Keratinocyte (primary cell): ENCODE data around the gene ZNF787. TPM values are rescaled to one million over a fixed set of nuclear protein-coding genes. Genes with fewer than 3 reads are reported as not detected.

ENCODE experiments used
- DNase-seq: peaks from one replicate; pipeline ENCODE4 v3.0.0-alpha.2; 2011; ENCODE audit warnings: low read depth, missing footprints, low spot score
- FAIRE-seq: peaks from 2 replicates; lab custom pipeline; 2011; peaks lifted over from hg19 to GRCh38; lab: Jason Lieb, UNC
- H2AFZ ChIP-seq: 2 replicates; pipeline ENCODE4 v1.6.0; 2012; ENCODE audit warnings: low read length, control low read depth, inconsistent platforms; ENCODE audit not compliant: control insufficient read depth
- H3K27ac ChIP-seq: 2 replicates; pipeline ENCODE4 v1.5.1; 2011; ENCODE audit warnings: low read length; ENCODE audit not compliant: control insufficient read depth, insufficient read depth
- H3K27me3 ChIP-seq: 3 replicates; pipeline ENCODE4 v1.6.0; 2011; ENCODE audit warnings: low read length; ENCODE audit not compliant: control insufficient read depth, insufficient read depth; ENCODE audit errors: extremely low read depth
- H3K36me3 ChIP-seq, 2 experiments: 2 replicates in 1 of 2; 3 replicates in 1 of 2; pipeline ENCODE4 v1.5.1; 2011; ENCODE audit warnings: low read length in 2 of 2, mild to moderate bottlenecking in 1 of 2; ENCODE audit not compliant: control insufficient read depth in 2 of 2, insufficient read depth in 2 of 2; ENCODE audit errors: extremely low read depth in 1 of 2
- H3K4me1 ChIP-seq: 3 replicates; pipeline ENCODE4 v1.5.1; 2011; ENCODE audit warnings: low read length; ENCODE audit not compliant: control insufficient read depth, insufficient read depth; ENCODE audit errors: extremely low read depth
- H3K4me2 ChIP-seq: 3 replicates; pipeline ENCODE4 v1.6.0; 2011; ENCODE audit warnings: low read depth, low read length; ENCODE audit not compliant: control insufficient read depth, insufficient read depth; ENCODE audit errors: extremely low read depth
- H3K4me3 ChIP-seq, 3 experiments: fragments of 200-600 bp in 1 of 3; sonication (generic) in 1 of 3; 2 replicates in 2 of 3; 3 replicates in 1 of 3; pipeline ENCODE4 v1.5.1; 2011 to 2016; ENCODE audit warnings: low read length in 3 of 3, mild to moderate bottlenecking in 3 of 3, control low read depth in 2 of 3, inconsistent platforms in 1 of 3, low read depth in 1 of 3, mixed read lengths in 1 of 3, mixed run types in 1 of 3, moderate library complexity in 1 of 3; ENCODE audit not compliant: control insufficient read depth in 2 of 3, insufficient read depth in 2 of 3; ENCODE audit errors: extremely low read depth in 1 of 3
- H3K79me2 ChIP-seq: 2 replicates; pipeline ENCODE4 v1.6.0; 2012; ENCODE audit warnings: low read length; ENCODE audit not compliant: control insufficient read depth, insufficient read depth
- H3K9ac ChIP-seq: 3 replicates; pipeline ENCODE4 v1.6.0; 2011; ENCODE audit warnings: low read length; ENCODE audit not compliant: control insufficient read depth, insufficient read depth; ENCODE audit errors: extremely low read depth
- H3K9me1 ChIP-seq: 3 replicates; pipeline ENCODE4 v1.6.0; 2011; ENCODE audit warnings: low read length; ENCODE audit not compliant: control insufficient read depth, insufficient read depth; ENCODE audit errors: extremely low read depth
- H3K9me3 ChIP-seq: 2 replicates; pipeline ENCODE4 v1.5.1; 2012; ENCODE audit warnings: low read depth, low read length; ENCODE audit not compliant: control insufficient read depth
- H4K20me1 ChIP-seq: 3 replicates; pipeline ENCODE4 v1.6.0; 2011; ENCODE audit warnings: low read length; ENCODE audit not compliant: control insufficient read depth, insufficient read depth; ENCODE audit errors: extremely low read depth
- EZH2 ChIP-seq: IDR thresholded peaks from one replicate; pipeline ENCODE4 v1.6.1; 2012; ENCODE audit warnings: inconsistent platforms, mild to moderate bottlenecking, low read length, moderate library complexity
- dilution Hi-C: fragments of 300-500 bp; cut with MboI; formaldehyde crosslinking; loops from one replicate; pipeline ENCODE4 v1.7.0; 2020; ENCODE audit warnings: low sequenced_read_pairs; ENCODE audit not compliant: extremely low pct_ligation_motif_present
- polyA plus RNA-seq, 5 experiments: library from polyadenylated mRNA; depleted of rRNA in 3 of 5; stranded (reverse) in 3 of 5; stranded (forward) in 1 of 5; unstranded in 1 of 5; fragments of >200 nt; gene quantifications; 1 replicate in 1 of 5; 2 replicates in 3 of 5; 3 replicates in 1 of 5; pipeline versions ENCODE4 v1.2.1 to v1.2.3, GENCODE V29; 2011 to 2012; ENCODE audit warnings: missing spikeins in 2 of 5, low read depth in 1 of 5, low replicate concordance in 1 of 5
- TF ChIP-seq, protein P1 (sequence below), 3 experiments: IDR thresholded peaks in 1 of 3; conservative IDR thresholded peaks in 1 of 3; optimal IDR thresholded peaks in 1 of 3; 2 replicates in 2 of 3; 3 replicates in 1 of 3; pipeline versions ENCODE3 to v1.5.1; 2011; ENCODE audit warnings: low read length in 3 of 3, mild to moderate bottlenecking in 3 of 3, moderate library complexity in 2 of 3, control low read depth in 1 of 3, inconsistent platforms in 1 of 3; ENCODE audit not compliant: insufficient read depth in 2 of 3; ENCODE audit errors: extremely low read depth in 1 of 3

The ZNF787 gene
- polyA plus RNA-seq, 1 donor (not counting 4 experiments of a cell fraction or from before 2014, with no cell fraction given), result 5.6 TPM

DNA sequence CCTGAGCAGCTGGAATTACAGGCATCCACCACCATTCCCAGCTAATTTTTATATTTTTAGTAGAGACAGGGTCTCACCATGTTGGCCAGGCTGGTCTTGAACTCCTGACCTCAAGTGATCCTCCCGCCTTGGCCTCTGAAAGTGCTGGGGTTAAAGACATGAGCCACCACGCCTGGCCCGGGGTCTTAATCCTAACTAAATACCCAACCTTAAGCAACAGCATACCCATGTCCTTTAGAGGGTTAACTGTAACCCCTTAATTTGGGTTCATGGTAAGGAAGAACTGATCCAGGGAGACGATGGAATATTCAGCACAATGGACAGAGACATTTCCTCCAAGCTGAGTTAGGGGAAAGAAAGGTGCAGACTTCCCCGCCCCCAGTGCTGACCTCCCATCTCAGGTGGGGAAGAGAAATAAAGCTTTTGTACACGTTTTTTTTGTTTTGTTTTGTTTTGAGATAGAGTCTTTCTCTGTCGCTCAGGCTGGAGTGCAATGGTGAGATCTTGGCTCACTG is 46.0 kb upstream of the ZNF787 start:
- dilution Hi-C loops, result no loop called here
- TF ChIP-seq, protein P1, sequence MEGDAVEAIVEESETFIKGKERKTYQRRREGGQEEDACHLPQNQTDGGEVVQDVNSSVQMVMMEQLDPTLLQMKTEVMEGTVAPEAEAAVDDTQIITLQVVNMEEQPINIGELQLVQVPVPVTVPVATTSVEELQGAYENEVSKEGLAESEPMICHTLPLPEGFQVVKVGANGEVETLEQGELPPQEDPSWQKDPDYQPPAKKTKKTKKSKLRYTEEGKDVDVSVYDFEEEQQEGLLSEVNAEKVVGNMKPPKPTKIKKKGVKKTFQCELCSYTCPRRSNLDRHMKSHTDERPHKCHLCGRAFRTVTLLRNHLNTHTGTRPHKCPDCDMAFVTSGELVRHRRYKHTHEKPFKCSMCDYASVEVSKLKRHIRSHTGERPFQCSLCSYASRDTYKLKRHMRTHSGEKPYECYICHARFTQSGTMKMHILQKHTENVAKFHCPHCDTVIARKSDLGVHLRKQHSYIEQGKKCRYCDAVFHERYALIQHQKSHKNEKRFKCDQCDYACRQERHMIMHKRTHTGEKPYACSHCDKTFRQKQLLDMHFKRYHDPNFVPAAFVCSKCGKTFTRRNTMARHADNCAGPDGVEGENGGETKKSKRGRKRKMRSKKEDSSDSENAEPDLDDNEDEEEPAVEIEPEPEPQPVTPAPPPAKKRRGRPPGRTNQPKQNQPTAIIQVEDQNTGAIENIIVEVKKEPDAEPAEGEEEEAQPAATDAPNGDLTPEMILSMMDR (optimal IDR thresholded peaks at IDR 0.05 in 1 of 3, IDR thresholded peaks at IDR 0.05 in 1 of 3, conservative IDR thresholded peaks at IDR 0.05 in 1 of 3; ENCODE audit: extremely low read depth in 1 of 3, insufficient read depth in 2 of 3, low read length in 3 of 3), result no peak
- no peak for TF ChIP-seq EZH2

DNA sequence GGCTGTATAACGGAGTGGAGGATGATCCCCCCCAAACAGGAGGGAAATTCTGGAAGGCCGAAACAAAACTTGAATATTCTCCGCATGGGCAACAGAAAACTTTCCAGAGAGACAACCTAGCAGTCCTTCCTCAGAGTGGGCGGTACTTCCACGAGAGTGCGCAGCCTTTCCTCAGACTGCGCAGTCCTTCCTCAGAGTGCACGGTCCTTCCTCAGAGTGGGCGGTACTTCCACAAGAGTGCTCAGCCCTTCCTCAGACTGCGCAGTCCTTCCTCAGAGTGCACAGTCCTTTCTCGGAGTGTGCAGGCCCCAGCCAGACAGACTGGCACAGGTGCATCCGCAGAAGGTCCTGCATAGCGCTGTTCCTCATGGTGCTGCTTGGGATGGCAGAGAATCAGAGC is 42.0 kb upstream of the ZNF787 start:
- no peaks in the 10 kb centered on the region for H3K27me3 ChIP-seq
- no peak overlapping the region for H3K9ac ChIP-seq
- no peak for FAIRE-seq
- H3K27ac ChIP-seq, result no peak overlapping the region
- no peak overlapping the region for H3K4me3 ChIP-seq
- no peaks in the 10 kb centered on the region for H3K9me3 ChIP-seq
- TF ChIP-seq EZH2, result no peak
- TF ChIP-seq, protein P1 (optimal IDR thresholded peaks at IDR 0.05 in 1 of 3, IDR thresholded peaks at IDR 0.05 in 1 of 3, conservative IDR thresholded peaks at IDR 0.05 in 1 of 3; ENCODE audit: extremely low read depth in 1 of 3, insufficient read depth in 2 of 3, low read length in 3 of 3), result no peak
- H4K20me1 ChIP-seq, result no peaks in the 10 kb centered on the region
- no peaks in the 10 kb centered on the region for H3K4me1 ChIP-seq
- DNase-seq, result no peak
- peaks cover 2 to 6% of the 10 kb centered on the region in 2 experiments for H3K36me3 ChIP-seq
- no peaks in the 10 kb centered on the region for H3K79me2 ChIP-seq
- H3K4me2 ChIP-seq, result no peak overlapping the region
- dilution Hi-C loops, result no loop called here
- no peaks in the 10 kb centered on the region for H3K9me1 ChIP-seq
- no peak overlapping the region for H2AFZ ChIP-seq

More for the DNA sequence above, 46.0 kb upstream of the ZNF787 start:
- H3K9me3 ChIP-seq, result no peaks in the 10 kb centered on the region
- DNase-seq, result no peak
- FAIRE-seq, result no peak
- H3K4me1 ChIP-seq, result peaks cover 3% of the 10 kb centered on the region
- H3K27ac ChIP-seq, result no peak overlapping the region
- no peak overlapping the region for H3K4me3 ChIP-seq
- H2AFZ ChIP-seq, result no peak overlapping the region
- H3K79me2 ChIP-seq, result no peaks in the 10 kb centered on the region
- no peaks in the 10 kb centered on the region for H3K27me3 ChIP-seq
- no peak overlapping the region for H3K4me2 ChIP-seq
- no peaks in the 10 kb centered on the region for H3K36me3 ChIP-seq
- H3K9me1 ChIP-seq, result no peaks in the 10 kb centered on the region
- no peaks in the 10 kb centered on the region for H4K20me1 ChIP-seq
- no peak overlapping the region for H3K9ac ChIP-seq
